GM03348 (cell line): ENCODE data around the gene SP6.
A peak's percentile ranks its signal among the peaks of the same experiment; 100 is the strongest.

Experiments used
- DNase-seq: peaks from one replicate; pipeline ENCODE4 v3.0.0; 2012; ENCODE audit warnings: low spot score

The SP6 gene

DNA sequence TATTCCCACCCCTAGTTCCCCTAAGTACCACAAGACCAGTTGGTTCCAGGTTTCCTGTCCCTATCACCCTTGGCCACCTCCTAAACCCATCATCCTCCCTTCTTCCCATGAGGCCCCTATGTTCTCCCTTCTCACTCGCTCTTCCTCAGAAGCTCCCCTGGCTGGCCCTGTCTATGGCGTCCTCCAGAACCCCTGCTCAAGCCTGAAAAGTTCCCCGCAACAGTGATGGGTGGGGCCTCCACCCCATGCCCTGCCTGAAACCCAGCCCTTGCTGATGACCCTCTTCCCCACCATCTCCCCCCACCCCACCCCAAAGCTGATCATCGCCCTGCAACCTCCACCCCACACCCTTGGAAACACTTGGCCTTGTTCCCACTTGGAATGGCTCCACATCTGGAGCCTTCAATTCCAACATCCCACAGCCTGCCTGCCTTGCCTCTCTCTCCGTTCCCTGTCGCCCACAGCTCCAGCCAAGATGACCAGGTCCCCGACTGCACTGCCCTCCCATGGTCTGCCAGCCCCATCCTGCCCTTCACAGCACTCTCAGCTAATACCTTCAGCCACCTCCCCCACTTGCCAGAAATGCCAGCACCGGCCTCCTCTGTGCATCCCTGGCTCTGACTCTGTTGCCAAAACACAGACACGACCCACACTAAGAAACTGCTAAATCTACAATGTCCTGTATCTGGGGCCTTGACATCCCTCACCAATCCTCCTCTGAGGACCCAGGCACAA, 39.9 kb downstream of the SP6 start:
- DNase-seq: no peak

- peak; percentile 89 for DNase-seq
These were observed 40.7 kb downstream of the SP6 start for GRCh38 chr17:47810200-47810821.

- no peak for DNase-seq
These were observed 42.0 kb downstream of the SP6 start for GRCh38 chr17:47808830-47809480.

GRCh38 chr17:47808036-47808829, 42.7 kb downstream of the SP6 start:
- no peak for DNase-seq

DNA sequence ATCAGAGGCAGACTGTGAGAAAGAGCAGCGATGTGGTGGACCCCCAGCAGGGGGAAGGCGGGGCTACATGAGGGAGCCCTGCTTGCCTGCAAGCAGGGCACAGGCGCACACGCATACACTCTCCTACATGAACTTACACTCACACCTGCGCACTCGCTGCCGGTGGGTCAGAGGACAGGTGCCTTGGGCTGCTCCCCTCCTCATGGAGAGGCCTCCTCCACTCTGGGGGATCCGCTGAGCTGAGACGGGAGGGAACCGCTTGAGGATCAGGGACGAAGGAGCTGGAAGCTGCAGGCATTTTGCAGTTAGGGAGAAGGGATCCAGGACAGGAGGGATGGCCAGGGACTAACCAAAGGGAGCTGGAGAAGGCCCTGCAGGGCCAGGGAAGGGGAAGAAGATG, 43.5 kb downstream of the SP6 start:
- no peak for DNase-seq

DNA sequence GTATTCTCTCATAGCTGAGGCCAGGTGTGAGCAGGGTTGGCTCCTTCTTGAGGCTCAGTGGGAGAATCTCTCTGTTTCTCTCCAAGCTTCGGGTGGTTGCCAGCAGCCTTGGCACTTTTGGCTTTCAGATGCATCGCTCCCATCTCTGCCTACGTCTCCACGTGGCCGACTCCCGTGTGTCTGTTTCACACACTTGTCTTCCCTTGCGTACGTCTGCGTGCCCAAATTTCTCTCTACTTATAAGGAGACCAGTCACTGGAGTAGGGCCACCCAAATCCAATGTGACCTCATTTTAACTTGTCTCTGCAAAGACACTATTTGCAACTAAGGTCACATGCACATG, 44.1 kb downstream of the SP6 start:
- no peak for DNase-seq

GRCh38 chr17:47806026-47806912, 44.7 kb downstream of the SP6 start:
- no peak for DNase-seq

GRCh38 chr17:47804461-47804860, 46.5 kb downstream of the SP6 start:
- DNase-seq: no peak

DNA sequence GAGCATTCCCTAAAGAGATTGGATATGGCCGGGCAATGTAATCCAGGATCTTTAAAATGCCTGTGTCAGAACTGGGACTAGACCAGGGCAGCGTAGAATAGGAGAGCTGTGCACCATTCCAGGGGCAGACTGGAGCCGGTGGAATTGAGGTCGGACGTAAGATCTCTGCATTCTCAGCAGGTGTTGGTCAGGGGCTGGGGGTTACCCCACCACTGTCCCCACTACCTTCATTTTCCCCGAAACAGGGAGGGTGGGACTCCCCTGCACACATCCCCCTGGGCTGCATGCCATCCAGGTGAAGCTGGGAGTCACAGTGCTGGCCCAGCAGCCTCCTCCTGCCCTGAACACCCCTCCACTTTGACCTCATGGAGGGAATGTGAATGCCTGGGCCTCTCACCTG, 47.2 kb downstream of the SP6 start:
- no peak for DNase-seq

DNA sequence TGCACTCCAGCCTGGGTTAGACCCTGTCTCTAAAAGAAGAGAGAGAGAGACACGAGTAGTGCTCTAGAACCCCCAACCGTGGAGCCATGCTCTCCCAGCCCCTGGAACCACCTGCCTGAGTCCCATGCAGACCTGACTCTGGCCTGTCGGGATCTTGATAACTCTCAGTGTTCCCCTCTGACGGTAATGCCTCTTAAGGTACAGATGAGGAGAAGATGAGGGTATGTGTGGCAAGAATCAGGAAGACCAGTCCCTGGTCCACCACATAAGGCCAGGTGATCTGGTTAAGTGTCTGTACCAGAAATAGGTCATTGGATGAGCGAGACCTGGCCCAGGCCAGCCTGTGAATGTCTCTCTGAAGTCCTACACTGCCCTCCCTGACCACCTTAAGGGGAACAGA, 47.8 kb downstream of the SP6 start:
- no peak for DNase-seq

DNA sequence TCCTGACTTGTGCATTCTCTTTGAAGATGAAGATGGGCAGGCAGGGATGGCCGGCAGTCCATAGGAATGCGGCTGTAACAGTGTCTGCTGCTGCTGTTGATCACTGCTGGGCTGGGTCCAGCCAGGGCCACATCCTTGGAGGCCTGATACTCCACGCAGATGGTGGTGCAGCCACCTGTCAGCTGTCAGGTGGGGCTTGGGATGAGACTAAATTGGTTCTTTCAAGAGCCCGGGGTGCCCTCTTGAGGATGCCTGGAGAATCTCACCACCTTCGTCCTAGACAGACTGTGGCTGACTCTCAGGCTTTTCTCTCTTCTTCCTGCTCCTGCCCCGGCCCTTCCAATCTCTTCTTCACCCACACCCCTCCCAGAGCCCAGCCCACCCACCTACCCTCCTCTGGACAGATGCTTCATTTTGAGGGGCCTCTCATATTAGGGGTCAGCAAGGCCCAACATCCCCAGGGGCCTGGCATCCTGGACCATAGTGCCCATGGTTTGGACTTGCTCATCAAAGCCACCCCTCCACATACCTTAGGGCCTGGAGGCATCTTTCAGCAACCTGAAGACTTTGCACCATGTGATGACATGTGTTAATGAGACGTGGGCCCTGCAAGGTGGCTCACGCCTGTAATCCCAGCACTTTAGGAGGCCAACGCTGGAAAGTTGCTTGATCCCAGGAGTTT, 48.5 kb downstream of the SP6 start:
- DNase-seq: peak; percentile 77

DNA sequence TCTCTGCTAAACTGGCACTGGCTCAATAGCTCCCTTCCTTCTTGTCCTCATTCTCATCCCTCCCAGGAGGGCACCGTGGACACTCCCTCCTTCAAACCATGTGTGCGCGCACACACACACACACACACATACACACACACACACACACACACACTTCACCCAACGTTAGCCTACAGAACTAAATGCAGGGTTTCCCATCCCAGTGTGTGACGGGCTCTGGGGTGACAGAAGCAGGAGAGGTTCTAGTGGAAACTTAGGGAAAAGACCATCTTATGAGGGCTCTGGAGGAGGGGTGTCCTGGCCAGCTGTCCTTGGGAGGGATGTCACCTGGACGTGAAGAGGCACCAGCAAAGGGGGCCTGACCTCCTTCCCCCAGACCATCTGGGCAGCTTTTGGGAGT, 49.1 kb downstream of the SP6 start:
- no peak for DNase-seq

GRCh38 chr17:47801176-47801765, 49.7 kb downstream of the SP6 start:
- DNase-seq: no peak

GRCh38 chr17:47800686-47801085, 50.3 kb downstream of the SP6 start:
- no peak for DNase-seq

DNA sequence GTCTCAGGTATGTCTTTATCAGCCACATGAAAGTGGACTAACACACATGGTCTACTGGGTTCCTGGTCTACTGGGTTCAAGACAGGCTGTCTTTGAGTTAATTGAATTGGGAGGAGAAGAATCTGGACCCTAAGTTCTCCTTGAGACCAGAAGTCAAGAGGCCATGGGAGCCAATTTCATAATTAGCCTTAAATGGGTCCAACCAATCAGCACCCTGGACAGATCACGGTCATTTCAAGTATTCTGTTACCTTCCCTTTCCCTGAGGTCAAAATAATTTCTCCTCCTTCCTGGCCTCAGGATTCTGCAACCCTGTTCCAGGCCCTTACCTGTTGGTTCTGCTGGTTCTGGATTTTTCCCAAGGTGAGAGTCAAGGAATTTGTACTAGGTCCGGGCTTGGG, 53.2 kb downstream of the SP6 start:
- no peak for DNase-seq
